HG03442 (cell line): ENCODE data around the gene ASXL3.

ENCODE experiments used
- ATAC-seq: cut with Tn5 transposase; IDR thresholded peaks from one replicate; pipeline ENCODE4 v1.9.1; 2021; ENCODE audit warnings: mild to moderate bottlenecking, moderate library complexity; ENCODE audit not compliant: unreplicated experiment

Gene ASXL3

GRCh38 chr18:33581856-33582255, 3.8 kb downstream of the ASXL3 start:
- ATAC-seq, result no peak

GRCh38 chr18:33583901-33584300, 5.9 kb downstream of the ASXL3 start:
- ATAC-seq, result no peak

GRCh38 chr18:33584548-33585430, 6.8 kb downstream of the ASXL3 start:
- ATAC-seq, result no peak

DNA sequence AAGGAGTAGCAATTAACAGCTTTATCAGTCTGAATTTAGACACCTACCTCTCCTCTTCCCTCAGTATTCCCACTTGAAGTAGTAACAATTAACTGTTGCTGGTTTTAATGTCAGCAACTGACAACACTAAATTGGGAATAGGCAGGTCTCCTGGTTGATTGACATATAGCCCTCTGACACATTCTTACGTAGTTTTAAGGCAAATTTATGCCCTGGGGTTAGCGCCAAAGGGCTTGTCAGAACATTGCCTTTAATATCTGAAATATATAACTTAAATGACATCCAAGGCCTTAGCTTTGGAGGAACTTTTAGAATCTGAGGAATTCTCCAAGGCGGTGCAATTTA, 7.4 kb downstream of the ASXL3 start:
- ATAC-seq, result no peak

DNA sequence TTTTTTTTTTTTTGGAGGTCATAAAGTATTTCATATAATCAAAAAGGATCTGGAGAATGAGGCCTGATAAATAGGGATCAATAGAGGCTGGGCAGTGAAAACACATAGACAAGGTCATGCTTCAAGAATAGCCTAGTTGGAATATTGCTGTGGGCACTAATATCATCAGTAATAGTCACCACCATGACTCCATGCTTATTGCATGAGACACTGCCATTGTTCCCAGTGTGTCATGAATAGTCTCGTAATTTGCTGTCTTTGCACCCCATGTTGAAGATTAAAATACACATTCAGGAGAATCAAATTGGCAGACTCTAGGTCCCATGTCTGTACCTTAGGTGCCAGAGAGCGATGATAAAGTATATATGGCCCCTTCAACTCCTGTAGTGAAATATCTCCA, 10.3 kb downstream of the ASXL3 start:
- no peak for ATAC-seq

DNA sequence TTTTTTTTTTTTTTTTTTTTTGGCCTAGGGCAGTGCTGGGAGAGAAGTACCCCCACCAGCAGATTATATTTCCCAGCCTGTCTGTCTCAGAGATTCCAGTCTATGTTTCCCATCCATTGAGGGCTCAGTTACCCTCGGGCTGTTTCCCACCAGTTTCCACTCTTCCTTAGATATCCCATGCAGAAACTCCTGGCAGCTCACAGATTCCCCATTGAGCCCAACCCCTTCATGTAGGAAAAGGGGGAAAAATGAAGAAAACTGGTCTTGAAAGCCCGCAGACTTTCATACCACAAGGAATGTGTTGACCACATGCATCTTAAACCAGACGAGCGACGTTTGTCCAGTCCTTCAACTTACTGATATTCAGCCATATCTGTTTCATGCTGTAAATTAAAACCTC, 15.2 kb downstream of the ASXL3 start:
- ATAC-seq, result no peak

GRCh38 chr18:33594799-33595198, 16.8 kb downstream of the ASXL3 start:
- ATAC-seq, result no peak

DNA sequence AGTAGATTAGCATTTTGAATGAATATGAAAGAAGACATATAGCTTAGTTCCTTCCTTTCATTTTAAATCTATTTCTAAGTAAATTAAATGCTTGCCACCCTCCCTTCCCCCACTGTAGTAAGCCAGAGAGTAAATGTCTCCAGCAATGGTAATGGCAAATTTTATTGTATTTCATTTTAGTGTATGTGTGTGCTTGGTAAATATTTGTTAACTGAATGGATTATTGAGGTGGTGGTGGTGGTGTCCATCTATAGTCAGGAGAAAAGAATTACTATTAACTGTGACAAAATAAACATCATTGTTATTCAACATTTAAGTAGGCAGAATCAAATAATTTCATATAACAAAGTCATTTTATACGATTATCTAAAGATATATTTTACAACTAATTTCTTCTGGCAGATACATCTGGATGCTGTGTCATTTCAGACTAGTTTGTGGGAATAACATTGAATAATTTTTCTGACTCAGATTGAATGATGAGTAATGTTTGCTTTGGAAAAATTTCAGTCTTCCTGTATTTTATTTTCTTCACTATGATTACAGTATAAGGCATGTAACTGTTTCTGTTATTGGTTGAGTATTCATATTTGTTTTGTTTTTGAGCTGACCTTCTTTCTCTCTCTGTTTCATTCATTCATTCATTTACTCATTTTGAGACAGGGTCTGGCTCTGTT, 18.3 kb downstream of the ASXL3 start:
- no peak for ATAC-seq

DNA sequence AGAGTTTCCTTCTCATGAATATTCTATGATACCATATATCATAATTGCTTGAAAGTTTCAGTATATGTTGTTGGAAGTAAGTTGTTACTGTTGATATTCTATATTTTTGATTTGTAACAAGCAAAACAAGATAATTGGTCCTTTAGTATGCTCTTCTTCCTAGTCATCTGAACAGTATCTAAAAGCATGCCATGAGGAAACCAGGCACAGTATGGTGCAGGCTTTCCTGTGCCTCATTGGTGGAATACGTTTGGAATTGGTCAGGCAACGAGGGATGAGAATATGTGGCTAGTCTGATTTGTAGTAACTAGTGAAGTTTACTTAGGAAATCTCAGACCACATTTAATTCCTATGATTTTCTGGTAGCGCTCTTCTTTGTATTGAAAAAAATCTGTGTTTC, 22.8 kb downstream of the ASXL3 start:
- no peak for ATAC-seq

DNA sequence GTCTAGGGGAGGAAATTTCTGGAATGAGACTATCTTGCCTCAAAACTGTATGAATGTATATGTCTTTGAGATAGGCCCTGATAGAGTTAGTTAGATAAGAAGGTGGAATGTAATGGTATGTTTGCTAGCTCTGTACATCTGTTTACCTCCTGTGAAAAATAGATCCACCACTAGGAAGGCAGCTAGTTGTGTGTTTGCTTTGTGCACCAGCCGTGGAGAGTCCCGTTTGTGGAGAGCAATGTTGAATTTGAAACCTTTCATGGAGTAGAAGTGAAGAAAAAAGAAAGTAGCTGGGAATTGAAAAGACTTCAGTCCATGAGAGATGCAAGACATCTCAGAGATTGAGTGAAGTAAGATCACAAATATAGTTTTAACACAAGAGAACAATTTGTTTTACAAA, 25.4 kb downstream of the ASXL3 start:
- no peak for ATAC-seq

GRCh38 chr18:33605250-33605649, 27.2 kb downstream of the ASXL3 start:
- no peak for ATAC-seq

DNA sequence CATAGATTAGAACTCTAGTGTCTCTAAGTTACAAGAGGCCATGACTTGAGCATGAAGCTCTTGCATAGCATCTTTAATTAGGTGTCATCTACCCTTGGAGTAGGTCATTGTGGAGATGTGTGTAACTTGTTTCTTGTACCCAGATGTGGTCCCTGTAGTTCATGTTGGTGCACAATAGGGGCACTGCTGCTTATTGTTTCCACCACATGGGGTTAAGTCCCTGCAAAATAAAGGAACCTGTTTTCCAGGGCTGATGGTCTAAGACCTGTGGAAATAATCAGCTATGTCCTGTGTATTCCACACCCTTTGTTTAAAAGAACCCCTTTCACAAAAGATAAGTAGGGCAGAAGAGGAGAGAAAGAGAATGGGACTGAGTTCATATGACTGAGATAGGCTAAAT, 28.6 kb downstream of the ASXL3 start:
- no peak for ATAC-seq

GRCh38 chr18:33611525-33612135, 33.6 kb downstream of the ASXL3 start:
- ATAC-seq, result no peak

GRCh38 chr18:33612632-33613031, 34.6 kb downstream of the ASXL3 start:
- ATAC-seq, result no peak

- ATAC-seq, result no peak
These were observed 38.5 kb downstream of the ASXL3 start for GRCh38 chr18:33616556-33616955.

- ATAC-seq, result no peak
These were observed 49.1 kb downstream of the ASXL3 start for GRCh38 chr18:33627114-33627513.

GRCh38 chr18:33630476-33630875, 52.5 kb downstream of the ASXL3 start:
- no peak for ATAC-seq

GRCh38 chr18:33641141-33641540, 63.1 kb downstream of the ASXL3 start:
- no peak for ATAC-seq

GRCh38 chr18:33644494-33644893, 66.5 kb downstream of the ASXL3 start:
- ATAC-seq, result no peak

- no peak for ATAC-seq
These were observed 69.3 kb downstream of the ASXL3 start for GRCh38 chr18:33647365-33647764.

DNA sequence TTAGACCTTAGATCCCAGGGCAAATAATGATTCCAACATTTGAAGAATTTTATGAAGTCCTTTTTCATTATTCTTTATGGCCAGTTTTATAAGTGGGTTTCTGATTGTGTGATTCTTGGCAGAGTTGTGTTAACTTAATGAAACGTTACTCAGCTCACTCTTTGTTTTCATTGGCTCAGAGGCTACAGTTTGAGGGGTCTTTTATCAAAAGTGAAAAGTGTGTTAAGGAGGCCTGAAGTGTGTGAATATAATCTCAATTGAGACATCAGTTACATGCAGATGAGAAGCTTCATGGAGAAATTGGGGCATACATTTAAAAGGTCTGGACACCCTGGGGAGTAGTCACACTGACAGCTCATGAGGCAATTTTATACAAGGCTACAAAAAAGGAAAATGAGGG, 74.6 kb downstream of the ASXL3 start:
- no peak for ATAC-seq

GRCh38 chr18:33653231-33653630, 75.2 kb downstream of the ASXL3 start:
- no peak for ATAC-seq
